ENCODE data around the gene FGB.

FGB gene

DNA sequence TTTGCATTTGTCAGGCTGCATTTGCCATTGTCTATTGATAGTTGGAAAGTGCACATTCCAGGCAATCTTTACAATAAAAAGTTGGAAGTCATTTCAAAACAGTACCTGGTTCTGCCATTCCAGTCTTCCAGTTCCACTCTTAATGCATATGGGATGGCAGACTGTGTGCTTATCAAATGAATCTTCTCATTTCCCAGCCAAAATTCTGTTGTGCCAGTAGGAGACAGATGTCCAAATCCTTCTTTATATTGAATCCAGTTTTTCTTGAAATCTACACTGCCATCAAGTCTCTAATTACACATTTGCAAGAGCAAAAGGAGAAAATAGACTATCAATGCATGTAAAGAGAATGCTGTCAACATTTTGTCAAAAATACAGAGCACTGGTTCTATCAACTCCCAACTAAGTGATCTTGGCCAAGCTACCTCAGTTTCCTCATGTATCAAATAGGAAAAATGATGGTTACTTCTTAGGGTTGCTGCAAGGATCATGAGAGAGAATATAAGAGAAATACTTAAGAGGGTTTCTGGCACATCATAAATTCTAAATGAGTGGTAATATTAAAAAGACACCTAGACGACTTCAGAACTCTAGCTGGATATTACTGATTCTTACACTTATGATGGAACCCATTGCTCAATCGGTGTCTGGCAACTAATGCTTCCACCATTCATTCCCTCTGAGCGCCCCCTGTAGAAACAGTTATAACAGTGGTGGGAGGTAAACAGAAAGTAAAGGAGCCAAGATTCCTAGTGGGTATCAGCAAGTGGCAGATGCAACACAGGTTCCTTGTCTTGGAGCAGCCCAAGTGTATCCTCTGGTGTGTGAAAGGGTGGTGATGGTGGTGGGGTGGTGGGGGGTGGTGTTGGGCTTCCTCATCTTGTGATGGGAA is 45.8 kb downstream of the FGB start:
- no peak for TF ChIP-seq FOXP2 (optimal IDR thresholded peaks at IDR 0.05; ENCODE audit: control extremely low read depth, extremely low read length, insufficient read depth)
- TF ChIP-seq EZH2 (IDR thresholded peaks at IDR 0.05) = no peak
- TF ChIP-seq POLR2AphosphoS5 (IDR thresholded peaks at IDR 0.05; ENCODE audit: borderline replicate concordance, low read depth, low read length) = no peak
- H3K36me3 ChIP-seq (ENCODE audit: insufficient read depth, low read length) = no peaks in the 10 kb centered on the region
- no peak overlapping the region for H3K4me3 ChIP-seq
- H3K27ac ChIP-seq = no peak overlapping the region
- H3K9ac ChIP-seq (ENCODE audit: insufficient read length) = no peak overlapping the region
- H3K9me3 ChIP-seq (ENCODE audit: low read depth, low read length) = no peaks in the 10 kb centered on the region
- no peak for DNase-seq (ENCODE audit: low read depth, low spot score)

- Histone ChIP-seq H3K9ac (ENCODE audit: insufficient read length) (no peak overlapping the region), H3K4me3 (no peak overlapping the region), H3K27ac (no peak overlapping the region), H3K9me3 (ENCODE audit: low read depth, low read length) (no peaks in the 10 kb centered on the region), H3K36me3 (ENCODE audit: insufficient read depth, low read length) (no peaks in the 10 kb centered on the region)
- no peak for DNase-seq (ENCODE audit: low read depth, low spot score)
- TF ChIP-seq FOXP2 (optimal IDR thresholded peaks at IDR 0.05; ENCODE audit: control extremely low read depth, extremely low read length, insufficient read depth) = no peak
- TF ChIP-seq EZH2 (IDR thresholded peaks at IDR 0.05) = no peak
- TF ChIP-seq POLR2AphosphoS5 (IDR thresholded peaks at IDR 0.05; ENCODE audit: borderline replicate concordance, low read depth, low read length) = no peak
Measured at GRCh38 chr4:154609532-154609931, 46.7 kb downstream of the FGB start.

- no peak overlapping the region for H3K27ac ChIP-seq
- no peaks in the 10 kb centered on the region for H3K36me3 ChIP-seq (ENCODE audit: insufficient read depth, low read length)
- TF ChIP-seq EZH2 (IDR thresholded peaks at IDR 0.05) = no peak
- no peak for TF ChIP-seq FOXP2 (optimal IDR thresholded peaks at IDR 0.05; ENCODE audit: control extremely low read depth, extremely low read length, insufficient read depth)
- H3K9ac ChIP-seq (ENCODE audit: insufficient read length) = no peak overlapping the region
- DNase-seq (ENCODE audit: low read depth, low spot score) = no peak
- no peaks in the 10 kb centered on the region for H3K9me3 ChIP-seq (ENCODE audit: low read depth, low read length)
- H3K4me3 ChIP-seq = no peak overlapping the region
Measured at GRCh38 chr4:154610582-154610981, 47.8 kb downstream of the FGB start.

GRCh38 chr4:154611833-154612232 is 49.0 kb downstream of the FGB start:
- Histone ChIP-seq H3K27ac (no peak overlapping the region), H3K4me3 (no peak overlapping the region), H3K9ac (ENCODE audit: insufficient read length) (no peak overlapping the region), H3K36me3 (ENCODE audit: insufficient read depth, low read length) (no peaks in the 10 kb centered on the region), H3K9me3 (ENCODE audit: low read depth, low read length) (no peaks in the 10 kb centered on the region)
- no peak for DNase-seq (ENCODE audit: low read depth, low spot score)
- TF ChIP-seq EZH2 (IDR thresholded peaks at IDR 0.05) (no peak), POLR2AphosphoS5 (IDR thresholded peaks at IDR 0.05; ENCODE audit: borderline replicate concordance, low read depth, low read length) (no peak), FOXP2 (optimal IDR thresholded peaks at IDR 0.05; ENCODE audit: control extremely low read depth, extremely low read length, insufficient read depth) (no peak)

GRCh38 chr4:154612472-154613414 is 49.9 kb downstream of the FGB start, which contains the start of gene FGG:
Gene FGG, minus strand, starts transcription at chr4:154612656. Its CDS starts 47 bp downstream, at chr4:154612609.
- DNase-seq (ENCODE audit: low read depth, low spot score) = no peak
- Histone ChIP-seq H3K27ac (no peak within 1 kb of the TSS), H3K9me3 (ENCODE audit: low read depth, low read length) (no peaks in the 10 kb centered on the region), H3K36me3 (ENCODE audit: insufficient read depth, low read length) (no peaks in the 10 kb centered on the region), H3K4me3 (no peak within 1 kb of the TSS), H3K9ac (ENCODE audit: insufficient read length) (no peak within 1 kb of the TSS)
- TF ChIP-seq POLR2AphosphoS5 (IDR thresholded peaks at IDR 0.05; ENCODE audit: borderline replicate concordance, low read depth, low read length) = no peak
- TF ChIP-seq EZH2 (IDR thresholded peaks at IDR 0.05) = no peak
- TF ChIP-seq FOXP2 (optimal IDR thresholded peaks at IDR 0.05; ENCODE audit: control extremely low read depth, extremely low read length, insufficient read depth) = no peak

DNA sequence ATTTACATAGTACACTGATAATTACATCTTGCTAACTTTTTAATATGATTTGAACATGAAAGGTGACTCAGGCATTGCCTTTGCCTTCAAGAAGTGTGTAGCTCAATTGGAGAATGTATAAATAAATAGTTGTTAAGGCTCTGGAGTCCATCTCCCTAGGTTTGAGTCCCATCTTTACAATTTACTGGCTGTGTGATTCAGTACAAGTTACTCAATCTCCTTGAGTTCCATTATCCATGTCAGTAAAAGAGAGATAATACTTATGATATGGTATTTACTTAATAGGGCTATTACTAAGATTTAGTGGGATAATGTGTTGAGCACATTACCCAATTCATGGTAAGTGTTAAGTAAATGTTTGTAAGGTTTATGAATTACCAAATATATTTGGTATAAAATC is 51.5 kb downstream of the FGB start:
- no peak overlapping the region for H3K4me3 ChIP-seq
- H3K36me3 ChIP-seq (ENCODE audit: insufficient read depth, low read length) = no peaks in the 10 kb centered on the region
- H3K9me3 ChIP-seq (ENCODE audit: low read depth, low read length) = no peaks in the 10 kb centered on the region
- no peak overlapping the region for H3K9ac ChIP-seq (ENCODE audit: insufficient read length)
- H3K27ac ChIP-seq = no peak overlapping the region
- no peak for DNase-seq (ENCODE audit: low read depth, low spot score)
- TF ChIP-seq POLR2AphosphoS5 (IDR thresholded peaks at IDR 0.05; ENCODE audit: borderline replicate concordance, low read depth, low read length) (no peak), EZH2 (IDR thresholded peaks at IDR 0.05) (no peak), FOXP2 (optimal IDR thresholded peaks at IDR 0.05; ENCODE audit: control extremely low read depth, extremely low read length, insufficient read depth) (no peak)

DNA sequence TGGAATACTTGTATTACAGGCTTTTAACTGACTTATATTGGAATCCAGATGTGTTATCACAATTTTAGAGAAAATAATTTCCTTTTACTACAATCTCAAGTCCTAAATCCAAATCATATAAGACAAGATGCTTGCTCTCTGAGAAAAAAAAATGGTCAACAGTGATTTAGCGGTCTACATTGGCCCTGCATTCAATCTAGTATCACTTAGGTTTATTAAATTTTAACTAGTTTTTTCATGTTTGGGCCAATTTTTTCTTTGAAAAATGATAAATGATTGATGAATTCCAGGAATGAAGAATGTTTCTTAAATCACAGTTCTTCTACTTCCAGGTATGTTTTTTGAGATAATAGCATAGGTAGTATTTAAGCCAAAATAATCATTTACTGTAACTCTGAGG is 52.4 kb downstream of the FGB start:
- Histone ChIP-seq H3K27ac (no peak overlapping the region), H3K9me3 (ENCODE audit: low read depth, low read length) (no peaks in the 10 kb centered on the region), H3K4me3 (no peak overlapping the region), H3K36me3 (ENCODE audit: insufficient read depth, low read length) (no peaks in the 10 kb centered on the region), H3K9ac (ENCODE audit: insufficient read length) (no peak overlapping the region)
- no peak for TF ChIP-seq FOXP2 (optimal IDR thresholded peaks at IDR 0.05; ENCODE audit: control extremely low read depth, extremely low read length, insufficient read depth)
- no peak for DNase-seq (ENCODE audit: low read depth, low spot score)

GRCh38 chr4:154616287-154616686 is 53.5 kb downstream of the FGB start:
- Histone ChIP-seq H3K4me3 (no peak overlapping the region), H3K36me3 (ENCODE audit: insufficient read depth, low read length) (no peaks in the 10 kb centered on the region), H3K9me3 (ENCODE audit: low read depth, low read length) (no peaks in the 10 kb centered on the region), H3K9ac (ENCODE audit: insufficient read length) (no peak overlapping the region), H3K27ac (no peak overlapping the region)
- DNase-seq (ENCODE audit: low read depth, low spot score) = no peak
- TF ChIP-seq FOXP2 (optimal IDR thresholded peaks at IDR 0.05; ENCODE audit: control extremely low read depth, extremely low read length, insufficient read depth) (no peak), POLR2AphosphoS5 (IDR thresholded peaks at IDR 0.05; ENCODE audit: borderline replicate concordance, low read depth, low read length) (no peak), EZH2 (IDR thresholded peaks at IDR 0.05) (no peak)
